Mesenchymal stem cell (in vitro differentiated cells and primary cell): ENCODE data around the gene TCF4.
A peak's percentile ranks its signal among the peaks of the same experiment; 100 is the strongest.

Experiments used
- DNase-seq: peaks from one replicate; pipeline ENCODE4 v3.0.0-alpha.2; 2013
- H2AFZ ChIP-seq: one replicate; pipeline ENCODE4 v1.6.1; 2013; ENCODE audit warnings: low read depth, mild to moderate bottlenecking, control low read depth, inconsistent platforms, low read length, moderate library complexity
- H2AK5ac ChIP-seq: 2 replicates; pipeline ENCODE4 v1.6.1; 2013; ENCODE audit warnings: low read length, moderate library complexity, mild to moderate bottlenecking, inconsistent platforms; ENCODE audit not compliant: severe bottlenecking
- H2BK120ac ChIP-seq: one replicate; pipeline ENCODE4 v1.6.1; 2013; ENCODE audit warnings: low read depth, mild to moderate bottlenecking, inconsistent platforms, low read length, moderate library complexity
- H2BK12ac ChIP-seq, 2 experiments: one replicate each; pipeline ENCODE4 v1.6.1; 2013; ENCODE audit warnings: inconsistent platforms in 2 of 2, low read length in 2 of 2, mild to moderate bottlenecking in 2 of 2, moderate library complexity in 2 of 2, control low read depth in 1 of 2
- H2BK15ac ChIP-seq: one replicate; pipeline ENCODE4 v1.6.1; 2013; ENCODE audit warnings: mild to moderate bottlenecking, low read depth, inconsistent platforms; ENCODE audit not compliant: poor library complexity, severe bottlenecking
- H2BK5ac ChIP-seq: 2 replicates; pipeline ENCODE4 v1.6.1; 2013; ENCODE audit warnings: low read depth, mild to moderate bottlenecking, low read length, control low read depth, inconsistent platforms; ENCODE audit not compliant: poor library complexity, severe bottlenecking
- H3K14ac ChIP-seq, 2 experiments: one replicate each; pipeline ENCODE4 v1.6.1; 2013; ENCODE audit warnings: inconsistent platforms in 2 of 2, low read length in 2 of 2, control low read depth in 1 of 2, mild to moderate bottlenecking in 1 of 2, moderate library complexity in 1 of 2
- H3K18ac ChIP-seq, 2 experiments: one replicate each; pipeline ENCODE4 v1.6.1; 2013; ENCODE audit warnings: inconsistent platforms in 2 of 2, low read length in 2 of 2, control low read depth in 1 of 2, low read depth in 1 of 2, mild to moderate bottlenecking in 1 of 2
- H3K23ac ChIP-seq, 2 experiments: one replicate each; pipeline ENCODE4 v1.6.1; 2013; ENCODE audit warnings: inconsistent platforms in 2 of 2, low read length in 2 of 2, mild to moderate bottlenecking in 2 of 2, moderate library complexity in 2 of 2, control low read depth in 1 of 2
- H3K27ac ChIP-seq: 2 replicates; pipeline ENCODE4 v1.5.1; 2013; ENCODE audit warnings: mild to moderate bottlenecking, moderate library complexity, low read length, control low read depth, inconsistent platforms; ENCODE audit not compliant: poor library complexity, severe bottlenecking
- H3K27me3 ChIP-seq, 2 experiments: 2 replicates each; pipeline versions ENCODE4 v1.6.1 to v1.7.0; 2013; ENCODE audit warnings: low read length in 2 of 2, mild to moderate bottlenecking in 2 of 2, moderate library complexity in 2 of 2, control low read depth in 1 of 2, inconsistent platforms in 1 of 2; ENCODE audit not compliant: control insufficient read depth in 1 of 2, insufficient read depth in 1 of 2
- H3K36me3 ChIP-seq, 2 experiments: 2 replicates each; pipeline versions ENCODE4 v1.6.1 to v1.7.0; 2013; ENCODE audit warnings: low read length in 2 of 2, control low read depth in 1 of 2, inconsistent platforms in 1 of 2, low read depth in 1 of 2, mild to moderate bottlenecking in 1 of 2; ENCODE audit not compliant: insufficient read depth in 2 of 2, control insufficient read depth in 1 of 2
- H3K4ac ChIP-seq, 2 experiments: one replicate each; pipeline ENCODE4 v1.6.1; 2013; ENCODE audit warnings: inconsistent platforms in 2 of 2, low read length in 2 of 2, mild to moderate bottlenecking in 2 of 2, moderate library complexity in 2 of 2, control low read depth in 1 of 2, low read depth in 1 of 2
- H3K4me1 ChIP-seq: 2 replicates; pipeline ENCODE4 v1.6.1; 2013; ENCODE audit warnings: low read depth, low read length, control low read depth; ENCODE audit not compliant: control insufficient read depth, insufficient read depth
- H3K4me2 ChIP-seq: 2 replicates; pipeline ENCODE4 v1.6.1; 2013; ENCODE audit warnings: low read length, mild to moderate bottlenecking, inconsistent platforms; ENCODE audit not compliant: poor library complexity, severe bottlenecking
- H3K4me3 ChIP-seq, 2 experiments: 2 replicates each; pipeline versions ENCODE4 v1.5.1 to v1.7.0; 2013; ENCODE audit warnings: low read length in 2 of 2, mild to moderate bottlenecking in 2 of 2, control low read depth in 1 of 2, low read depth in 1 of 2; ENCODE audit not compliant: insufficient read depth in 1 of 2
- H3K79me1 ChIP-seq: replicated peaks from 2 replicates; pipeline ENCODE4 v1.6.1; 2013; ENCODE audit warnings: mild to moderate bottlenecking, control low read depth, low read length, inconsistent platforms; ENCODE audit not compliant: poor library complexity, severe bottlenecking
- H3K9ac ChIP-seq: 2 replicates; pipeline ENCODE4 v1.7.0; 2013; ENCODE audit warnings: mild to moderate bottlenecking, low read length, moderate library complexity
- H3K9me3 ChIP-seq: 2 replicates; pipeline ENCODE4 v1.7.0; 2013; ENCODE audit warnings: mild to moderate bottlenecking, low read length; ENCODE audit not compliant: control insufficient read depth
- H4K8ac ChIP-seq: one replicate; pipeline ENCODE4 v1.6.1; 2013; ENCODE audit warnings: inconsistent platforms, mild to moderate bottlenecking, low read length, moderate library complexity
- H4K91ac ChIP-seq: one replicate; pipeline ENCODE4 v1.6.1; 2013; ENCODE audit warnings: mild to moderate bottlenecking, low read length, inconsistent platforms
- WGBS: methylation state at CpG from one replicate; pipeline ENCODE4 v1.1.7; 2013; ENCODE audit warnings: mixed read lengths; 5-methylcytosine and 5-hydroxymethylcytosine counted together

The TCF4 gene

DNA sequence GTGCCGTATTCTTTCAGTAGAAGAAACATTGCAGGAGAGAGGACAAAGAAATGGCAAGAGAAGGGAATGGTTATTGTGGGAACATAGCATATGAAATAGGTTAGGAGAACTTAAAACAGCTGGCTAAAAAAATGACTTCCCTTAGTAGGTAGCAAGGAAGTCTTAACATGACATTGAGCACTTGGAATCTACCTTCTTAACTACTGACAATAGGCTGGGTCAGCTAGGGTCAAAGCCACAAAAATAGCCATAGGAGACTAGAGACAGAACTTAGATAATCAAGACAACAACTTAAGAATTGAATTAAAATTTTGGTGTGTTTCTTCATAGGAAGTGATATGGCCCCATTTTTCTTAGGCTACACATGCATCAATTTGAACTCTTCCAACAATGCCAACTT is 227.9 kb downstream of the TCF4 start:
- Histone ChIP-seq H3K14ac (no peak overlapping the region), H3K4me1 (no peaks in the 10 kb centered on the region), H3K9me3 (no peaks in the 10 kb centered on the region), H2BK5ac (no peak overlapping the region), H4K8ac (no peak overlapping the region), H3K9ac (no peak overlapping the region), H3K4ac (no peak overlapping the region), H3K4me2 (no peak overlapping the region), H3K18ac (no peak overlapping the region), H3K23ac (no peak overlapping the region), H3K36me3 (peaks cover 0 to 12% of the 10 kb centered on the region in 2 experiments), H2BK12ac (no peak overlapping the region), H4K91ac (no peak overlapping the region), H3K27me3 (no peaks in the 10 kb centered on the region), H3K4me3 (no peak overlapping the region), H2AK5ac (no peak overlapping the region), H3K79me1 (peaks cover 3% of the 10 kb centered on the region), H2BK120ac (no peak overlapping the region), H2AFZ (no peak overlapping the region), H2BK15ac (no peak overlapping the region), H3K27ac (no peak overlapping the region)
- WGBS: 97% methylated on average over 1 of the region's 1 CpG
- no peak for DNase-seq

DNA sequence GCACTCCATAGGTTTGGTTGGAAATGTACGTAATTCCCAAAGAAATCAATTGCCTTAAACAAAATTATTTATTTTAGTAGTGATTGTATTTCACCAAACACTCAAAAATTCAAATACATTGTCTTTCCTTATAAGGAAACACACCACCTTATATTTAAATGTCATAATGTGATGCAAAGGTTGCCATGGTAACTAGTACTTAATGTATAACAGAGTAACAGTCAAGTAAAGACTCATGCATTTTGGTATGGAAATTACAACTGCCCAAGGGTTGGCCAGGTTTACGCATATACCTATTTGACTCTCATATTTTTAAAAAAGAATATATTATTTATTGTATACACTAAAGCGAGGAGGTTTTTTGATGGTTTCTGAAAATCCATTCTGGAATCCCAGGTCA is 231.2 kb downstream of the TCF4 start:
- Histone ChIP-seq H4K91ac (no peak overlapping the region), H3K18ac (no peak overlapping the region), H2BK12ac (no peak overlapping the region), H3K4me1 (no peaks in the 10 kb centered on the region), H3K27ac (no peak overlapping the region), H3K4me3 (no peak overlapping the region), H2BK120ac (no peak overlapping the region), H2BK5ac (no peak overlapping the region), H2AK5ac (no peak overlapping the region), H2BK15ac (no peak overlapping the region), H3K9ac (no peak overlapping the region), H3K9me3 (no peaks in the 10 kb centered on the region), H3K4me2 (no peak overlapping the region), H4K8ac (no peak overlapping the region), H3K4ac (no peak overlapping the region), H3K79me1 (peaks cover 5% of the 10 kb centered on the region), H3K23ac (no peak overlapping the region), H3K36me3 (peaks cover 0 to 12% of the 10 kb centered on the region in 2 experiments), H3K14ac (no peak overlapping the region), H2AFZ (no peak overlapping the region), H3K27me3 (no peaks in the 10 kb centered on the region)
- whole genome bisulfite sequencing: no CpG with 5 or more reads among the region's 3 CpGs
- DNase-seq: no peak

DNA sequence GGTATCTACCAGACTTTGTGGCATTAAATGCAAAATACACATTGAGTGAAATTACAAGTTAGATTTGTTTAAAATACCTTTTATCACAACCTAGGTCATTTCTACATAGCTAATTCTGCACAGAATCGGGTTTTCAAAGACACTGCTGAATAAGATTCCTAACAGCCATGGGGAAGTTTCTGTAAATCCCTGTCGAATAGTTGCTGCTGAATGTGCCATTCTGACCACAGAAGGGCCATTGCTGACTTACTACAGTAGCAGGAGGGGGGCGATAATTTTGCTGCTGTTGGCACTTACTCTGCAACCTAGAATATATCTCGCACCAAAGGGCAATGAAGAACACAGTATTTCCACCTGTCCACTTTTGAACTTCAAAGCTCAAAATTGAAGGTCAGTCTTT is 232.8 kb downstream of the TCF4 start:
- DNase-seq: no peak
- H3K18ac ChIP-seq: no peak overlapping the region
- H3K4me3 ChIP-seq: no peak overlapping the region
- H3K4ac ChIP-seq: no peak overlapping the region
- H3K79me1 ChIP-seq: peaks cover 3% of the 10 kb centered on the region
- no peak overlapping the region for H4K8ac ChIP-seq
- WGBS: 99% methylated on average over 4 of the region's 4 CpGs
- peaks cover 2% of the 10 kb centered on the region for H3K4me1 ChIP-seq
- no peak overlapping the region for H2BK120ac ChIP-seq
- no peak overlapping the region for H4K91ac ChIP-seq
- H2AFZ ChIP-seq: no peak overlapping the region
- no peak overlapping the region for H3K14ac ChIP-seq
- no peak overlapping the region for H2BK5ac ChIP-seq
- no peak overlapping the region for H3K9ac ChIP-seq
- H3K27me3 ChIP-seq: no peaks in the 10 kb centered on the region
- H3K27ac ChIP-seq: no peak overlapping the region
- no peak overlapping the region for H3K23ac ChIP-seq
- H2AK5ac ChIP-seq: no peak overlapping the region
- no peak overlapping the region for H3K4me2 ChIP-seq
- no peak overlapping the region for H2BK15ac ChIP-seq
- H3K36me3 ChIP-seq: peaks cover 0 to 18% of the 10 kb centered on the region in 2 experiments
- H3K9me3 ChIP-seq: no peaks in the 10 kb centered on the region
- no peak overlapping the region for H2BK12ac ChIP-seq

DNA sequence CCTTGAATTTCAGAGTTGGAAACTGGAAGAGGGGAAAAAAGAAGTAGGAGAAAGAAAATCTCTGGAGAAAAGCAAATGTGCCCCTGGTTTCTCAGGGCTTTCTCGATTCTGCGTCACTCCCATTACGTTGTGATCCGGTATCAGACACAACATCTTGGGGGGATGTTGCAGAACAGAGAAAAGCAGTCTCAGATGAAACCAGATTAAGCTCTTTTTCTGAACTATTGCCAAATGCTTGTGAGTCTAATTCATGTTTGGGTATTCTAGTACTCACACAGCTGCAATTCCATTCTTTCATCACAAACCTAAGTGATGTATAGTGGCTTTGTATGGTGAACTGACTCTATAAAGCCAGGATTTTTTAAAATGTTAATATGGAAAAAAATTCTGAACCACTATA is 233.2 kb downstream of the TCF4 start:
- no peak overlapping the region for H2AK5ac ChIP-seq
- H3K4ac ChIP-seq: no peak overlapping the region
- no peak overlapping the region for H2BK15ac ChIP-seq
- H3K4me1 ChIP-seq: peaks cover 2% of the 10 kb centered on the region
- no peak overlapping the region for H2BK12ac ChIP-seq
- H2BK5ac ChIP-seq: no peak overlapping the region
- no peak overlapping the region for H3K4me3 ChIP-seq
- no peak overlapping the region for H4K8ac ChIP-seq
- no peak overlapping the region for H3K4me2 ChIP-seq
- no peak overlapping the region for H3K27ac ChIP-seq
- H3K23ac ChIP-seq: no peak overlapping the region
- peaks cover 0 to 22% of the 10 kb centered on the region in 2 experiments for H3K36me3 ChIP-seq
- no peaks in the 10 kb centered on the region for H3K27me3 ChIP-seq
- no peak overlapping the region for H3K14ac ChIP-seq
- H3K9ac ChIP-seq: no peak overlapping the region
- peaks cover 3% of the 10 kb centered on the region for H3K79me1 ChIP-seq
- H2BK120ac ChIP-seq: no peak overlapping the region
- WGBS: 97% methylated on average over 4 of the region's 4 CpGs
- H2AFZ ChIP-seq: no peak overlapping the region
- DNase-seq: peak; percentile 13
- no peak overlapping the region for H4K91ac ChIP-seq
- H3K18ac ChIP-seq: no peak overlapping the region
- H3K9me3 ChIP-seq: no peaks in the 10 kb centered on the region
